ENCODE data around the gene TGFBR3. TPM values are rescaled to one million over a fixed set of nuclear protein-coding genes. Genes with fewer than 3 reads are reported as not detected.

TGFBR3 gene
- total and polyA plus RNA-seq, 9 donors = 92.4 to 442 (median 165) TPM

GRCh38 chr1:91889717-91890459, 3.9 kb upstream of the TGFBR3 start:
- TF ChIP-seq EP300 (IDR thresholded peaks at IDR 0.05) (no peak), POLR2A (IDR thresholded peaks at IDR 0.05) (no peak), CTCF (IDR thresholded peaks at IDR 0.05) (no peak)
- WGBS, 3 donors = 84 to 94% (median 88%) methylated on average over 5 of the region's 5 CpGs
- H3K36me3 ChIP-seq = no peaks in the 10 kb centered on the region
- no peaks in the 10 kb centered on the region for H3K27me3 ChIP-seq
- no peak for DNase-seq
- H3K4me3 ChIP-seq = no peak overlapping the region
- peaks cover 7% of the 10 kb centered on the region for H3K4me1 ChIP-seq (ENCODE audit: insufficient read depth)
- H3K9me3 ChIP-seq = no peaks in the 10 kb centered on the region
- H3K27ac ChIP-seq = no peak overlapping the region
- intact Hi-C loops (cut with DNase I) = loop anchor here in 2 of 4 donors (10.0 kb wide), 2 partner anchors 95 to 195 kb away; no protein-coding TSS in a partner anchor

GRCh38 chr1:91885213-91885715, 687 bp downstream of the TGFBR3 start:
- Histone ChIP-seq H3K4me1 (ENCODE audit: insufficient read depth) (peaks cover 11% of the 10 kb centered on the region), H3K4me3 (peak overlapping the region; percentile 92), H3K27ac (peak overlapping the region; percentile 86 to 94), H3K36me3 (no peaks in the 10 kb centered on the region), H3K9me3 (no peaks in the 10 kb centered on the region), H3K27me3 (no peaks in the 10 kb centered on the region)
- DNase-seq = peak in 3 of 5 donors; percentile 47 to 67 (median 53)
- intact Hi-C loops (cut with DNase I) = loop anchor here in 1 of 4 donors (10.0 kb wide), 1 partner anchor 90 kb away; no protein-coding TSS in a partner anchor
- 0 to 1% (median 0%) methylated on average over 38 to 42 of the region's 42 CpGs for WGBS, 3 donors
- TF ChIP-seq CTCF (IDR thresholded peaks at IDR 0.05) (no peak), POLR2A (IDR thresholded peaks at IDR 0.05) (no peak), EP300 (IDR thresholded peaks at IDR 0.05) (no peak)

GRCh38 chr1:91884459-91885212, 1.3 kb downstream of the TGFBR3 start:
- peaks cover 12% of the 10 kb centered on the region for H3K4me1 ChIP-seq (ENCODE audit: insufficient read depth)
- peak overlapping the region; percentile 86 to 94 for H3K27ac ChIP-seq
- H3K27me3 ChIP-seq = no peaks in the 10 kb centered on the region
- H3K4me3 ChIP-seq = peak overlapping the region; percentile 92
- WGBS, 3 donors = 4 to 9% (median 6%) methylated on average over 22 of the region's 22 CpGs
- DNase-seq = peak in 4 of 5 donors; percentile 37 to 46 (median 42)
- intact Hi-C loops (cut with DNase I) = loop anchor here in 2 of 4 donors (5.0 to 10.0 kb wide), 2 partner anchors 90 to 147 kb away; no protein-coding TSS in a partner anchor
- H3K9me3 ChIP-seq = no peaks in the 10 kb centered on the region
- TF ChIP-seq POLR2A (IDR thresholded peaks at IDR 0.05) (peak; percentile 20), CTCF (IDR thresholded peaks at IDR 0.05) (no peak)
- H3K36me3 ChIP-seq = no peaks in the 10 kb centered on the region

GRCh38 chr1:91883470-91883869, 2.5 kb downstream of the TGFBR3 start:
- Histone ChIP-seq H3K4me3 (peak overlapping the region; percentile 92), H3K27ac (peak overlapping the region in 1 of 2 donors; percentile 94), H3K4me1 (ENCODE audit: insufficient read depth) (peaks cover 14% of the 10 kb centered on the region), H3K27me3 (no peaks in the 10 kb centered on the region), H3K36me3 (no peaks in the 10 kb centered on the region), H3K9me3 (no peaks in the 10 kb centered on the region)
- 2 to 5% (median 3%) methylated on average over 6 of the region's 6 CpGs for WGBS, 3 donors
- DNase-seq = no peak
- TF ChIP-seq CTCF (IDR thresholded peaks at IDR 0.05) (peak in 2 of 3 donors; percentile 33 to 34), EP300 (IDR thresholded peaks at IDR 0.05) (no peak)
- intact Hi-C loops (cut with DNase I) = loop anchor here in 2 of 4 donors (5.0 to 10.0 kb wide), 2 partner anchors 89 to 146 kb away; no protein-coding TSS in a partner anchor
